ENCODE data around the gene SLIT3.

GRCh38 chr5:169197343-169197742 lies 103.6 kb downstream of the SLIT3 start:
- TF ChIP-seq POLR2A (IDR thresholded peaks at IDR 0.05; ENCODE audit: low read depth, low read length) (no peak), SPI1 (IDR thresholded peaks at IDR 0.05; ENCODE audit: low read depth, low read length) (no peak), POU2F2 (IDR thresholded peaks at IDR 0.05; ENCODE audit: low read depth, low read length) (no peak)

All from GM12891 (cell line).